Tibial nerve (tissue), 4 donors: ENCODE results near the gene TTLL3.

Source experiments
- EP300 ChIP-seq, 2 donors: sonication (generic); formaldehyde crosslinking; IDR thresholded peaks; one replicate each; pipeline ENCODE4 v1.6.1; 2017; ENCODE audit warnings: antibody characterized with exemption in 2 of 2, mild to moderate bottlenecking in 1 of 2
- POLR2A ChIP-seq, 2 donors: fragments of 450-650 bp; IDR thresholded peaks; one replicate each; pipeline ENCODE4 v1.6.1; 2017; ENCODE audit warnings: antibody characterized with exemption in 2 of 2, mild to moderate bottlenecking in 2 of 2, moderate library complexity in 2 of 2
- TF ChIP-seq, protein P1 (sequence below), 5 experiments: fragments of 200-600 bp in 3 of 5; fragments of 450-650 bp in 2 of 5; sonication (generic) in 3 of 5; IDR thresholded peaks; one replicate each; pipeline ENCODE4 v1.5.1; 2016 to 2019; ENCODE audit warnings: antibody characterized with exemption in 5 of 5, mild to moderate bottlenecking in 3 of 5, moderate library complexity in 2 of 5

DNA sequence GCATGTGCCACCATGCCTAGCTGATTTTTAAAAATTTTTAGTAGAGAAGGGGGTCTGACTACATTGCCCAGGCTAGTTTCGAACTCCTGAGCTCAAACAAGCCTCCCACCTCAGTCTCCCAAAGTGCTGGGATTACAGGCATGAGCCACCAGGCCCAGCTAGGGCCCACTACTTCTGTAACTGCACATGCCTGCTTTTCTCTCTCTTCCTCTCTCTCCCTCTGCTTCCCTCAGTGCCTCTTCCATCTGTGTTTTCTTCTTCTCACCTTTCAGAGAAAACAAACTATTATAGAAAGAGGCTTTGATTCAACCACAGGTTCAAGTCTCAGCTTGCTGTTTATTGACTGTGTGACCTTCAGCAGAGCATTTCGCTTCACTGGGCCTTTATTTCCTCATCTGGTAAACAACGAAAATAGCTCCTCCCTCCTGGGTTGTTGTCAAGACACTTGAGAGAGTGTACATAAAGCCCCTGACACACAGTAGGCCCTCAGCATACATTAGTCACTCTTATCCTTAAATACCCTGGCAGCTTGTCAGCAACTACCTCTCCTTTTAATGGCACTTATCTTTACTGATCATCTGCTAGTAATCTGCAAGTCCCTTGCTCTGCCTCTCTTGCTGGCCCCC lies 28.0 kb upstream of the TTLL3 start:
- TF ChIP-seq, protein P1, sequence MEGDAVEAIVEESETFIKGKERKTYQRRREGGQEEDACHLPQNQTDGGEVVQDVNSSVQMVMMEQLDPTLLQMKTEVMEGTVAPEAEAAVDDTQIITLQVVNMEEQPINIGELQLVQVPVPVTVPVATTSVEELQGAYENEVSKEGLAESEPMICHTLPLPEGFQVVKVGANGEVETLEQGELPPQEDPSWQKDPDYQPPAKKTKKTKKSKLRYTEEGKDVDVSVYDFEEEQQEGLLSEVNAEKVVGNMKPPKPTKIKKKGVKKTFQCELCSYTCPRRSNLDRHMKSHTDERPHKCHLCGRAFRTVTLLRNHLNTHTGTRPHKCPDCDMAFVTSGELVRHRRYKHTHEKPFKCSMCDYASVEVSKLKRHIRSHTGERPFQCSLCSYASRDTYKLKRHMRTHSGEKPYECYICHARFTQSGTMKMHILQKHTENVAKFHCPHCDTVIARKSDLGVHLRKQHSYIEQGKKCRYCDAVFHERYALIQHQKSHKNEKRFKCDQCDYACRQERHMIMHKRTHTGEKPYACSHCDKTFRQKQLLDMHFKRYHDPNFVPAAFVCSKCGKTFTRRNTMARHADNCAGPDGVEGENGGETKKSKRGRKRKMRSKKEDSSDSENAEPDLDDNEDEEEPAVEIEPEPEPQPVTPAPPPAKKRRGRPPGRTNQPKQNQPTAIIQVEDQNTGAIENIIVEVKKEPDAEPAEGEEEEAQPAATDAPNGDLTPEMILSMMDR (IDR thresholded peaks at IDR 0.05): no peak
- no peak for TF ChIP-seq POLR2A (IDR thresholded peaks at IDR 0.05)
- no peak for TF ChIP-seq EP300 (IDR thresholded peaks at IDR 0.05)
